MCF 10A (cell line): Measurements from ENCODE around the gene MAFF. TPM values are rescaled to one million over a fixed set of nuclear protein-coding genes. Genes with fewer than 3 reads are reported as not detected.

Source experiments
- BruUV-seq: library from RNA; stranded (reverse); fragments of 400-500 nt; replicated peaks from 2 replicates; lab custom pipeline; 2021; lab: Mats Ljungman, UMichigan
- CTCF ChIA-PET: fragments of 300-600 bp; sonication (Branson Sonifier 250); formaldehyde crosslinking; extraction: SDS; loops from one replicate; lab custom pipeline; 2021; ENCODE audit warnings: antibody characterized with exemption, inconsistent platforms; lab: Yijun Ruan, JAX
- POLR2A ChIA-PET: fragments of 300-600, 350-650 bp; sonication (Branson Sonifier 250); formaldehyde crosslinking; extraction: SDS; loops from one replicate; lab custom pipeline; 2020; ENCODE audit warnings: antibody characterized with exemption, inconsistent platforms; lab: Yijun Ruan, JAX
- DNase-seq: peaks from one replicate; pipeline ENCODE4 v3.0.0-alpha.2; 2018; ENCODE audit not compliant: unreplicated experiment
- H3K27ac Mint-ChIP-seq: one replicate; pipeline ENCODE4 v1.8.0; 2022; ENCODE audit warnings: mild to moderate bottlenecking, low read depth, mixed read lengths; ENCODE audit not compliant: unreplicated experiment
- H3K27me3 Mint-ChIP-seq: one replicate; pipeline ENCODE4 v1.8.0; 2022; ENCODE audit warnings: mixed read lengths; ENCODE audit not compliant: insufficient read depth, unreplicated experiment
- H3K36me3 Mint-ChIP-seq: one replicate; pipeline ENCODE4 v1.8.0; 2022; ENCODE audit warnings: mild to moderate bottlenecking, moderate library complexity, mixed read lengths; ENCODE audit not compliant: insufficient read depth, unreplicated experiment
- H3K4me1 Mint-ChIP-seq: one replicate; pipeline ENCODE4 v1.8.0; 2022; ENCODE audit warnings: mixed read lengths; ENCODE audit not compliant: insufficient read depth, unreplicated experiment
- H3K4me3 Mint-ChIP-seq: one replicate; pipeline ENCODE4 v1.8.0; 2022; ENCODE audit warnings: mild to moderate bottlenecking, moderate library complexity, mixed read lengths; ENCODE audit not compliant: unreplicated experiment
- H3K9me3 Mint-ChIP-seq: one replicate; pipeline ENCODE4 v1.8.0; 2022; ENCODE audit warnings: mixed read lengths; ENCODE audit not compliant: unreplicated experiment
- intact Hi-C: fragments of 100-400 bp; cut with micrococcal nuclease; formaldehyde crosslinking; loops from 2 replicates; pipeline ENCODE4 v1.14.1; 2022
- total RNA-seq: library from RNA; stranded (reverse); gene quantifications from 2 replicates; pipeline ENCODE4 v1.2.3, GENCODE V29; 2022
- TF ChIP-seq, protein P1 (sequence below): fragments of 200-600 bp; IDR thresholded peaks from one replicate; pipeline ENCODE4 v1.8.0; 2022; ENCODE audit warnings: antibody characterized with exemption, mild to moderate bottlenecking; ENCODE audit not compliant: unreplicated experiment

MAFF gene
- total RNA-seq, 1 experiment from 2014 or later = 71.4 TPM

DNA sequence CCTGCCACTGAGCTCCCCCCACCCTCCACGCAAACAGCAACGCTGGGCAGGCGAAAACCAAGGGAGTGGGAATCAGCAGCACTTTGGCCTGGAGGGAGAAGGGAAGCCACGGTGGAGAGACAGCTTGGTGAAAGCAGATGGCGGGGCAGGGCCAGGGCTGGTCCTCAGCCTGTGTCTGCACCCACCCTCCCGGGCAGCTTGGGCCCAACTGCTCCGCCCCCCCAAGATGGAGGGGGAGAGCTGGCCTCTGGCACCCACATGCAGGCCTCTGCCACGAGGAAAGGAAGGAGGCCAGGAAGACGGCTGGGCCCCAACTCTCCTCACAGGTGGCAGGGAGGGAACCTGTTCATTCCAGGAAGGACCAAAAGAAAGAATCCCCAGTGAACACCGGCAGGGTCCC, 17.8 kb downstream of the MAFF start:
- no peaks in the 10 kb centered on the region for H3K27me3 Mint-ChIP-seq
- H3K4me1 Mint-ChIP-seq = peaks cover 48% of the 10 kb centered on the region
- POLR2A ChIA-PET = interaction anchor here (1.1 to 4.8 kb wide), 9 partner anchors 10 to 479 kb away, joined by 3 to 64 read pairs (median 3); partner anchors contain the start of gene MAFF
- DNase-seq = no peak
- H3K27ac Mint-ChIP-seq = peak overlapping the region; percentile 97
- peaks cover 62% of the 10 kb centered on the region for H3K36me3 Mint-ChIP-seq
- TF ChIP-seq, protein P1, sequence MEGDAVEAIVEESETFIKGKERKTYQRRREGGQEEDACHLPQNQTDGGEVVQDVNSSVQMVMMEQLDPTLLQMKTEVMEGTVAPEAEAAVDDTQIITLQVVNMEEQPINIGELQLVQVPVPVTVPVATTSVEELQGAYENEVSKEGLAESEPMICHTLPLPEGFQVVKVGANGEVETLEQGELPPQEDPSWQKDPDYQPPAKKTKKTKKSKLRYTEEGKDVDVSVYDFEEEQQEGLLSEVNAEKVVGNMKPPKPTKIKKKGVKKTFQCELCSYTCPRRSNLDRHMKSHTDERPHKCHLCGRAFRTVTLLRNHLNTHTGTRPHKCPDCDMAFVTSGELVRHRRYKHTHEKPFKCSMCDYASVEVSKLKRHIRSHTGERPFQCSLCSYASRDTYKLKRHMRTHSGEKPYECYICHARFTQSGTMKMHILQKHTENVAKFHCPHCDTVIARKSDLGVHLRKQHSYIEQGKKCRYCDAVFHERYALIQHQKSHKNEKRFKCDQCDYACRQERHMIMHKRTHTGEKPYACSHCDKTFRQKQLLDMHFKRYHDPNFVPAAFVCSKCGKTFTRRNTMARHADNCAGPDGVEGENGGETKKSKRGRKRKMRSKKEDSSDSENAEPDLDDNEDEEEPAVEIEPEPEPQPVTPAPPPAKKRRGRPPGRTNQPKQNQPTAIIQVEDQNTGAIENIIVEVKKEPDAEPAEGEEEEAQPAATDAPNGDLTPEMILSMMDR = no peak
- H3K4me3 Mint-ChIP-seq = no peak overlapping the region
- intact Hi-C loops = no loop called here
- CTCF ChIA-PET = interaction anchor here (0.5 to 1.3 kb wide), 4 partner anchors 20 to 322 kb away, joined by 3 to 4 read pairs (median 4); no protein-coding TSS in a partner anchor
- no TSS peak for BruUV-seq
- H3K9me3 Mint-ChIP-seq = no peaks in the 10 kb centered on the region

DNA sequence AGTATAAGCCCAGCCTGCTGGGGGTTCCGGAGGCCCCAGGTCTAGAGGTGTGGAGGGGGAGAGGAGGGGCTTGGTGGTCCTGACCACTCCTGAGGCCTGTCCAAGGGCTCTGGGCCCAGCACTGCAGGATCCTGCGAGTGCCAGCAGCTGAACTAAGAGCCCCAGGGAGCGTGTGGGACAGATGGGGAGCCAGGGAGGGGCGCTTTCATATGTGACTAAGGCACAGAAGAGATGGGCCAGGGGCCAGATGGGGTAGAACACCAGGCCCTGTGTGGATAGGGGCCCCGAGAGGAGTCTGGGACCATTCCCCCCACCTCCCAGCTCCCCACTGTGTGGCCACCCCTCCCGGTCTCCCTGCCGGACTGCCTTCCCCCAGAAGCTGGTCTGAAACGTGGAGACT, 18.4 kb downstream of the MAFF start:
- Mint-ChIP-seq H3K36me3 (peaks cover 56% of the 10 kb centered on the region), H3K9me3 (no peaks in the 10 kb centered on the region), H3K27ac (peak overlapping the region; percentile 97), H3K27me3 (no peaks in the 10 kb centered on the region), H3K4me3 (no peak overlapping the region), H3K4me1 (peaks cover 45% of the 10 kb centered on the region)
- DNase-seq = no peak
- TF ChIP-seq, protein P1 = no peak
- intact Hi-C loops = no loop called here
- BruUV-seq = no TSS peak
- ChIA-PET CTCF (interaction anchor here (1.2 kb wide), 1 partner anchor 20 kb away, joined by 4 read pairs; no protein-coding TSS in a partner anchor), POLR2A (interaction anchor here (0.9 to 4.8 kb wide), 5 partner anchors 9 to 41 kb away, joined by 3 to 64 read pairs (median 28); partner anchors contain the start of gene MAFF)

DNA sequence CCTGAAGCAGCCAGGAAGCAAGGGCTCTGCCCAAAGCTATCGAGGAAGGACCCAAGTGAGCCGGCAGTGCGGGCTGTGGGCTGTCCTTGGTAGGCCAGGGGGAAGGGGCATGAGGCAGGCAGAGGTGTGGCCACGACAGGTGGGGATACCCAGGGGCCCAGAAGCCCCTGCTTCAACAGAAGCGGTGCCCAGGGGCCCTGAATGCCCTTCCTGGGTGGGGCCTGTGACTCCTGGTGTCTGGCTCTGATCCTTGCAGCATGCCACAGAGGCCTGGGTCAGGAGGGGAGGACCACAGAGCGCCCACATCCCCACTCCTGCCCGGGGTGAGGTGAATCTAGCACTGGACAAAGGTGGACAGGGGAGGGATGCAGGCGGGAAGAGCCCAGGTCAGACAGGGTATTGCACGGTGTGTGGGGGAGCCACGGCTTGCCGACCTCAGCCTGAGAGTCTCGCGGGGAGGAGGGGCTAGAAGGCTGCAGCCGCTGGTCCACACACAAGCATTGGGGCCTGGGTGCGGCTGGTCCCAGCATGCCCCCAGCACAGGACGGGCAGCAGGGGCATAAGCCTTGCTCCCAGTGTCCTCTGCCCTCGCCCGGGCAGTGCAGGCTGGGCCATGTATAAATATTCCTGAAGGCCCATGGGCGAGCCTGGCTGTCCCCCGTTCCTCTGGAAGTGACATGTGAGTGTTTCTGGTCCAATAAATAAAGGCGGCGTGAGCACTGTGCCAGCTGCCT, 19.0 kb downstream of the MAFF start:
- CTCF ChIA-PET = interaction anchor here (1.7 kb wide), 1 partner anchor 107 kb away, joined by 6 read pairs; no protein-coding TSS in a partner anchor
- POLR2A ChIA-PET = interaction anchor here (0.9 to 4.8 kb wide), 4 partner anchors 8 to 40 kb away, joined by 4 to 64 read pairs (median 38); partner anchors contain the start of gene MAFF
- peak overlapping the region; percentile 97 for H3K27ac Mint-ChIP-seq
- peaks cover 51% of the 10 kb centered on the region for H3K36me3 Mint-ChIP-seq
- no peaks in the 10 kb centered on the region for H3K9me3 Mint-ChIP-seq
- intact Hi-C loops = no loop called here
- H3K27me3 Mint-ChIP-seq = no peaks in the 10 kb centered on the region
- TF ChIP-seq, protein P1 = no peak
- peaks cover 39% of the 10 kb centered on the region for H3K4me1 Mint-ChIP-seq
- peak overlapping the region; percentile 28 for H3K4me3 Mint-ChIP-seq
- DNase-seq = no peak
- no TSS peak for BruUV-seq

DNA sequence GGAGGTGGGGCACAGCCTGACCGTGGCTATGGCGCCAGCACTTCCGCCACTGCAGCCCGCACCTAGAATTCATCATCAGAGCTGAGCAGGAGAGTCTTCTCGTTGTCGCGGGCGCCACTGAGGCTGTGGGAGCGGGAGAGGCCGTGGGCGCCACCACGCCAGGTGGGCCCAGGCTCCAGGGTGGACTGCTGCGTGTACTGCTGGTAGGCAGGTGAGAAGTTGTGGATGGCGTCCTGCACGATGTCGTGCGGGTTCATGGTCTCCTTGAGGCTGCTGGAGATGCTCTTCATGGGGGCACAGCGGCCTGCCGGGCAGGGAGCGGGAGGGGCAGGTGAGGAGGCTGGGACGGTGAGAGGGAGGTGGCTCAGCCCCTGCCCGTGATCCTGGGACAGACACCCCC, 19.6 kb downstream of the MAFF start:
- Mint-ChIP-seq H3K9me3 (no peaks in the 10 kb centered on the region), H3K27ac (peak overlapping the region; percentile 97), H3K4me3 (peak overlapping the region; percentile 28), H3K4me1 (peaks cover 39% of the 10 kb centered on the region), H3K27me3 (no peaks in the 10 kb centered on the region), H3K36me3 (peaks cover 48% of the 10 kb centered on the region)
- ChIA-PET CTCF (interaction anchor here (1.0 to 1.7 kb wide), 2 partner anchors 83 to 107 kb away, joined by 3 to 6 read pairs; no protein-coding TSS in a partner anchor), POLR2A (interaction anchor here (1.9 kb wide), 1 partner anchor 40 kb away, joined by 13 read pairs; the partner anchor contains the start of gene PLA2G6)
- DNase-seq = no peak
- no TSS peak for BruUV-seq
- intact Hi-C loops = no loop called here
- TF ChIP-seq, protein P1 = no peak
